Mucosa of rectum (tissue), 2 donors: ENCODE results near the gene GRIK1.
A peak's percentile ranks its signal among the peaks of the same experiment; 100 is the strongest.

Experiments used
- H3K27ac ChIP-seq, 2 donors: one replicate each; pipeline ENCODE4 v1.7.0; 2013; ENCODE audit warnings: inconsistent platforms in 2 of 2, low read depth in 2 of 2, low read length in 2 of 2
- H3K27me3 ChIP-seq, 2 donors: one replicate each; pipeline ENCODE4 v1.7.0; 2013; ENCODE audit warnings: low read length in 2 of 2; ENCODE audit not compliant: control insufficient read depth in 2 of 2, insufficient read depth in 2 of 2
- H3K36me3 ChIP-seq, 2 donors: one replicate each; pipeline ENCODE4 v1.7.0; 2013; ENCODE audit warnings: low read length in 2 of 2; ENCODE audit not compliant: control insufficient read depth in 2 of 2, insufficient read depth in 2 of 2
- H3K4me1 ChIP-seq, 2 donors: one replicate each; pipeline ENCODE4 v1.7.0; 2013; ENCODE audit warnings: low read length in 2 of 2, mild to moderate bottlenecking in 1 of 2; ENCODE audit not compliant: control insufficient read depth in 2 of 2, insufficient read depth in 2 of 2
- H3K4me3 ChIP-seq, 2 donors: one replicate each; pipeline ENCODE4 v1.7.0; 2013; ENCODE audit warnings: low read length in 2 of 2
- H3K9ac ChIP-seq, 2 donors: one replicate each; pipeline ENCODE4 v1.7.0; 2013; ENCODE audit warnings: low read length in 2 of 2, low read depth in 1 of 2, mild to moderate bottlenecking in 1 of 2
- H3K9me3 ChIP-seq, 2 donors: one replicate each; pipeline ENCODE4 v1.7.0; 2013; ENCODE audit warnings: low read length in 2 of 2; ENCODE audit not compliant: control insufficient read depth in 2 of 2
- donor health status: healthy.
- donor health status: Normal muscosa, but diverticular disease.

The GRIK1 gene

GRCh38 chr21:29953072-29953471, 13.3 kb upstream of the GRIK1 start:
- Histone ChIP-seq H3K4me3 (no peak overlapping the region), H3K9me3 (peaks cover 0 to 2% of the 10 kb centered on the region in 2 donors)

GRCh38 chr21:29951911-29952310, 12.1 kb upstream of the GRIK1 start:
- no peak overlapping the region for H3K4me3 ChIP-seq
- H3K27ac ChIP-seq, result no peak overlapping the region
- no peaks in the 10 kb centered on the region for H3K36me3 ChIP-seq
- no peaks in the 10 kb centered on the region for H3K4me1 ChIP-seq
- H3K9ac ChIP-seq, result no peak overlapping the region
- no peaks in the 10 kb centered on the region for H3K9me3 ChIP-seq
- H3K27me3 ChIP-seq, result no peaks in the 10 kb centered on the region

More at GRCh38 chr21:29953072-29953471, 13.3 kb upstream of the GRIK1 start:
- no peak overlapping the region for H3K27ac ChIP-seq
- H3K36me3 ChIP-seq, result no peaks in the 10 kb centered on the region
- no peaks in the 10 kb centered on the region for H3K4me1 ChIP-seq
- no peaks in the 10 kb centered on the region for H3K27me3 ChIP-seq
- H3K9ac ChIP-seq, result no peak overlapping the region

GRCh38 chr21:29949991-29950390, 10.2 kb upstream of the GRIK1 start:
- Histone ChIP-seq H3K27ac (no peak overlapping the region), H3K9me3 (no peaks in the 10 kb centered on the region), H3K4me3 (no peak overlapping the region), H3K4me1 (no peaks in the 10 kb centered on the region), H3K36me3 (no peaks in the 10 kb centered on the region), H3K9ac (no peak overlapping the region), H3K27me3 (no peaks in the 10 kb centered on the region)

- Histone ChIP-seq H3K36me3 (no peaks in the 10 kb centered on the region), H3K9ac (no peak overlapping the region), H3K9me3 (no peaks in the 10 kb centered on the region)
Observed at GRCh38 chr21:29947119-29947518, 7.3 kb upstream of the GRIK1 start.

GRCh38 chr21:29943885-29944284, 4.1 kb upstream of the GRIK1 start:
- H3K27ac ChIP-seq, result no peak overlapping the region
- no peaks in the 10 kb centered on the region for H3K27me3 ChIP-seq
- no peaks in the 10 kb centered on the region for H3K4me1 ChIP-seq
- H3K36me3 ChIP-seq, result no peaks in the 10 kb centered on the region
- no peak overlapping the region for H3K4me3 ChIP-seq
- no peak overlapping the region for H3K9ac ChIP-seq
- no peaks in the 10 kb centered on the region for H3K9me3 ChIP-seq

More at GRCh38 chr21:29947119-29947518, 7.3 kb upstream of the GRIK1 start:
- H3K4me1 ChIP-seq, result no peaks in the 10 kb centered on the region
- no peaks in the 10 kb centered on the region for H3K27me3 ChIP-seq
- no peak overlapping the region for H3K4me3 ChIP-seq
- H3K27ac ChIP-seq, result no peak overlapping the region

- Histone ChIP-seq H3K9ac (no peak overlapping the region), H3K36me3 (no peaks in the 10 kb centered on the region), H3K27me3 (no peaks in the 10 kb centered on the region), H3K9me3 (no peaks in the 10 kb centered on the region), H3K27ac (no peak overlapping the region), H3K4me1 (no peaks in the 10 kb centered on the region), H3K4me3 (no peak overlapping the region)
Observed at GRCh38 chr21:29942034-29942433, 2.2 kb upstream of the GRIK1 start.

GRCh38 chr21:29940991-29941390, 1.2 kb upstream of the GRIK1 start:
- H3K9ac ChIP-seq, result no peak overlapping the region
- H3K4me3 ChIP-seq, result no peak overlapping the region
- H3K27me3 ChIP-seq, result no peaks in the 10 kb centered on the region
- H3K27ac ChIP-seq, result no peak overlapping the region
- H3K36me3 ChIP-seq, result no peaks in the 10 kb centered on the region
- no peaks in the 10 kb centered on the region for H3K4me1 ChIP-seq
- H3K9me3 ChIP-seq, result no peaks in the 10 kb centered on the region

GRCh38 chr21:29940361-29940760, 565 bp upstream of the GRIK1 start:
- H3K36me3 ChIP-seq, result no peaks in the 10 kb centered on the region
- H3K4me3 ChIP-seq, result no peak overlapping the region
- H3K9ac ChIP-seq, result no peak overlapping the region
- no peak overlapping the region for H3K27ac ChIP-seq
- no peaks in the 10 kb centered on the region for H3K4me1 ChIP-seq
- H3K27me3 ChIP-seq, result no peaks in the 10 kb centered on the region
- no peaks in the 10 kb centered on the region for H3K9me3 ChIP-seq

GRCh38 chr21:29939104-29939923, 482 bp downstream of the GRIK1 start:
- Histone ChIP-seq H3K9ac (no peak overlapping the region), H3K27me3 (no peaks in the 10 kb centered on the region), H3K9me3 (no peaks in the 10 kb centered on the region), H3K36me3 (no peaks in the 10 kb centered on the region), H3K27ac (no peak overlapping the region), H3K4me3 (peak overlapping the region in 1 of 2 donors; percentile 16), H3K4me1 (no peaks in the 10 kb centered on the region)

- Histone ChIP-seq H3K27ac (no peak overlapping the region), H3K27me3 (no peaks in the 10 kb centered on the region), H3K4me3 (no peak overlapping the region), H3K9ac (no peak overlapping the region), H3K36me3 (no peaks in the 10 kb centered on the region), H3K9me3 (no peaks in the 10 kb centered on the region), H3K4me1 (no peaks in the 10 kb centered on the region)
Observed at GRCh38 chr21:29938776-29939103, 1.1 kb downstream of the GRIK1 start.
